HG03469 (cell line): Measurements from ENCODE around the gene CHD9.
"Not testable (repeated sequence)": the region's sequence is repeated elsewhere in the genome, so short reads cannot be mapped to it uniquely, and the experiment has no call there.

Experiments
- ATAC-seq: cut with Tn5 transposase; IDR thresholded peaks from one replicate; pipeline ENCODE4 v1.9.1; 2021; ENCODE audit warnings: mild to moderate bottlenecking, moderate library complexity, moderate number of reproducible peaks; ENCODE audit not compliant: unreplicated experiment

Gene CHD9

GRCh38 chr16:53048139-53048915, 6.5 kb upstream of the CHD9 start:
- no peak for ATAC-seq

DNA sequence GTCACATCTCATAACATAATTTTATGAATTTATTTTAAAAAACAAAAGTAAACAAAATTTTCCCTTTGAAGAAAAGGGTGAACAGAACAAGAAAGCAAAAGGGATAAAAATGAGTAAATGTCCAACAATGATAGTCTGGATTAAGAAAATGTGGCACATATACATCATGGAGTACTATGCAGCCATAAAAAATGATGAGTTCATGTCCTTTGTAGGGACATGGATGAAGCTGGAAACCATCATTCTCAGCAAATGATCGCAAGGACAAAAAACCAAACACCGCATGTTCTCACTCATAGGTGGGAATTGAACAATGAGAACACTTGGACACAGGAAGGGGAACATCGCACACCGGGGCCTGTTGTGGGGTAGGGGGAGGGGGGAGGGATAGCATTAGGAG, 3.5 kb upstream of the CHD9 start:
- not testable (repeated sequence) for ATAC-seq

DNA sequence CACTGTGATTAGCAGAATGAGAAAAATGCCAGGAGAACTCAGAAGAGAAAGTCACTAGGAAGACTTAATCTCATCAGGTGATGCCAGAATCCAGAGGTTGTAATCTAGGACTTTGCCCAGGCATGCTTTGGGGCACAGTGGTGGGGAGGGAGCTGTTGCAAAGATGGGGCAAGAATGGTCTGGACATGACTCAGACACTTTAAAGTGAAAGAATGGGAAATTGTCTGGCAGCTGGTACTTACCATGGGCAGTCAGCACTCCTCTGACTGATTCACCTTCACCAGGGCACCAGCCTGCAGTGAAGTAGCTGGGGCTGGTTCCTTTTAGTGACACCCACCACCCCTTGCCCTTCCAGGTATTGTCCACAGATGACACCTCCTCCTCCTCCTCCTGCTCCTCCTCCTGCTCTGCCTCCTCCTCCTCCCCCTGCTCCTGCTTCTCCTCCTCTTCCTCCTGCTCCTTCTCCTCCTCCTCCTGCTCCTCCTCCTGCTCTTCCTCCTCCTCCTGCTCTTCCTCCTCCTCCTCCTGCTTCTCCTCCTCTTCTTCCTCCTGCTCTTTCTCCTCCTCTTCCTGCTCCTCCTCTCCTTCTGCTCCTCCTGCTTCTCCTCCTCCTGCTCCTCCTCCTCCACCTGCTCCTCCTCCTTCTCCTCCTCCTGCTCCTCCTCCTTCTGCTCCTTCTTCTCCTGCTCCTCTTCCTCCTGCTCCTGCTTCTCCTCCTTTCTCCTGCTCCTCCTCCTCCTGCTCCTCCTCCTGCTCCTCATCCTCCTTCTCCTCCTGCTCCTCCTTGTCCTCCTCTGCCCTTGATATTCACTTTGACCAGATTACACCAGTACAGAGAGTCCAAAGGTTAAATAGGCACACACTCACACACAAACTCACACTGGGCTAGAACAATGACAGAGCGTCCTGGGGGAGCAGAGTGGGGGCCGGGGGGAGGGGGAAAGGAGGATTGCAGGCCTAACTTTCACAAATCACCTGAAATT, 2.0 kb upstream of the CHD9 start, which contains the start of gene CHD9NB:
CHD9NB (minus strand) TSS at position 379 of the 983 bp plus-strand sequence. CDS start 8,739 bp downstream, outside the sequence.
- no peak for ATAC-seq

- ATAC-seq: peak; percentile 22
These were observed 673 bp upstream of the CHD9 start for GRCh38 chr16:53053967-53054669.

GRCh38 chr16:53055541-53056391, 975 bp downstream of the CHD9 start:
- ATAC-seq: no peak

GRCh38 chr16:53056392-53056881, 1.6 kb downstream of the CHD9 start:
- ATAC-seq: no peak

GRCh38 chr16:53057658-53058057, 2.9 kb downstream of the CHD9 start:
- ATAC-seq: no peak

DNA sequence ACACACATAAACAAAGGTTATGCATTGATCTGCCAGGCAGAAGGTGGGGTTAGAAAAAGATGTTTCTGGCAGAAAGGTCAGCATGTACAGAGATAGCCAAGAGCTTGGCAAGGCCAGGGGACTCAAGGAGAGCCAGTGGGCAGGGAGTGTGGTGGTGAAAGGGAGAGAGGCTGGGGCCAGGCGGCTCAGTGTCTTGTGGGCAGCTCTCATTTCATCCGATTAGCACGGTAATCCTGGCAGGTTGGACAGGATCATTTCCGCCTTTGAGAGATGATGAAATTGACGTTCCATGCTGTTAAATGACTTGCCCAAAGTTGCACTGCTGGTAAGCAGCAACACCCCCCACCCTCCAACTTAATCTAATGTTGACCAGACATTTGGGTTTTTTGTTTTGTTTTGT, 3.6 kb downstream of the CHD9 start:
- no peak for ATAC-seq

DNA sequence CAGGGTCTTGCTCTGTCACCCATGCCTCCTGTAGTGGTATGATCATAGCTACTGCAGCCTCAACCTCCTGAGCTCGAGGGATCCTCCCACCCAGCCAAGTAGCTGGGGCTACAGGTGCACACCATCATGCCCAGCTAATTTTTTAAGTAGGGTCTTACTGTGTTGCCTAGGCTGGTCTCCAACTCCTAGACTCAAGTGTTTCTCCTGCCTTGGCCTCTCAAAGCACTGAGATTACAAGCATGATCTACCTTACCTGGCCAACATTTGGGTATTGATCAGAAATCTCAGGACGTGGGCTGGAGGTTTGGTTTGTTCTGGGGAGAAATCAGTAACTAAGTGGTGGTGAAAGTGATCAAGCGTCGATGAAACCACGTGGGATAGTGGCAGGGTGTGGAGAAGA, 4.1 kb downstream of the CHD9 start:
- ATAC-seq: no peak

- ATAC-seq: no peak
These were observed 4.9 kb downstream of the CHD9 start for GRCh38 chr16:53059672-53060071.

DNA sequence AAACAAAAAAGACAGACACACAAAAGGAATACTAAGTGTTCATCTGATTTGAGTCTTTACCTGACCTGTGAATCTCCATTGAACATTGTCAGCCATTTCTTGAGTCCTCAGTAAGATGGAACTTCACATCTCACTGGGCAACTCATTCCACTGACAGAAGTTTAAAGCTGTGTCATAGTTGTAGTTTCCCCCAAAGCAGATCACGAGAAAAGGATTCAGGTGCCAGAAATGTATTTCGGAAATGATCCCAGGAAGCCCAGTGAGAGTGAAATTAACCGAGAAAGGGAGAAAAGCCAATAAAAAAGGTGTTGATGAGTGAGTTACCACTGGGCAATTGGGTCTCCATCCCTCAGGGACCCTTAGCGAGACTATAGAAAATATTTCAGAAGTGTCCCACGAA, 6.5 kb downstream of the CHD9 start:
- peak; percentile 14 for ATAC-seq

- peak; percentile 81 for ATAC-seq
These were observed 6.9 kb downstream of the CHD9 start for GRCh38 chr16:53061701-53062159.

DNA sequence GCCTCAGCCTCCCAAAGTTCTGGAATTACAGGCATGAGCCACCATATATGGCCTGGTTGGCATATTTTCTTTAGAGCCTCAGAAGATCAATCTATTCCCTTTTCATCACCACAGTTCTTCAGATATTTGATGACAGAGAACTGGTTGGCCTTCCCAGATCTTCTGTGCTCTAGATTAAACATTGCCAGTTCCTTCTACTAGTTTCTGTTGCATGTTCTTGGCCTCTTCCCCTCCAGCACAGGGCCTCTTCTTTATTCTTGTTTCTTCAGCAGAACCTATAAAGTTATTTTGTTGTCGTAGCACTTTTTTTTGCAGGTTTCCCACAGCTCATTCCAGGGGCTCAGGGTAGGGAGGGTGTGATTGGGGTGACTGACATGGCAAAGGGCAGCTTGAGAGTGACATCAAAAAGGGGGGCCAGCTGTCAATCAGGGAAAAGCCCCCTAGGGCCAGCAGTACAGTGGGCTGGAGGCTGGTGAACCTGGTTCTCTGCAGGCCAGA, 9.3 kb downstream of the CHD9 start:
- ATAC-seq: no peak

DNA sequence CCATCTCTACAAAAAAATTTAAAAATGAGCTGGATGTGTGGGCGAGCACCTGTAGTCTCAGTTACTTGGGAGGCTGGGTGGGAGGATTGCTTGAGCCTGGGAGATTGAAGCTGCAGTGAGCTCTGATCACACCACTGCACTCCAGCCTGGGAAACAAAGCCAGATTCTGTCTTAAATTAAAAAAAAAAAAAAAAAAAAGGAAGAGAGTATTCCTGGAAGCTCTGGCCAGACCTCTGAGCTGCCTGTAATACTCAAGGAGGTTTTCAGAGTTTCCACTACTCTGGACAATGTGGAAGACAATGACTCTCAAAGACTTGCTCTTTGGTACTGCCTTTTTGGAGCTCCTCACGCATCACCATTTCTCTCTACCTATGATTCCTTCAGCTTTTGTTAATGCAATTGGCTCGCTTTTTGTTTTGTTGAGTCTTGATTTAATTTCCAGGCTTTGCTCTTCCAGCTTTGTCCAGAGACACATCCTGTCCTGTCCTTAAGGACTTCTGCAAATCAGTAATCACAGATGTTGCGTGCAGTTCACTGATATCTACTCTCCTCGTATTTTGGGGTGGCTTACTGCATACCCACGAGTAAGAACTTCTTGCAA, 10.8 kb downstream of the CHD9 start:
- no peak for ATAC-seq

GRCh38 chr16:53067675-53068074, 12.9 kb downstream of the CHD9 start:
- ATAC-seq: no peak

DNA sequence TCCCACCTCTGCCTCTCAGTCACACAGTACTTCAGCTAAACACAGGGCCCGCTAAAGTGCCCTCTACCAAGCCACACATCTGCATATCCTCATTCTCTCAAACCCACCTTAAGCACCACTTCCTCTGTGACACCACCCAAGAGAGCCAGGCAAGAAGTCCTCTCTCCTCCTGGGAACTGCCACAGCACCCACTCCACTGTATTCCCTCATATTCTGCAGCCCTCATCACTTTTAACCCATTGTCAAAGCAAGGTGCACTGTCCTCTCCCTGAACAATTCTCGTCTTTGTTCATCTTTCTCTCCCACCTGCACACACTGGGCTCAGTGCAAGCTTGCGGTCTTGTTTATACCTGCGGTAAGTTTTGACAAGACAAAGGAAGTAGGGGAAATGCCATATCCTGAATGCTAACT, 13.6 kb downstream of the CHD9 start:
- ATAC-seq: peak; percentile 34

DNA sequence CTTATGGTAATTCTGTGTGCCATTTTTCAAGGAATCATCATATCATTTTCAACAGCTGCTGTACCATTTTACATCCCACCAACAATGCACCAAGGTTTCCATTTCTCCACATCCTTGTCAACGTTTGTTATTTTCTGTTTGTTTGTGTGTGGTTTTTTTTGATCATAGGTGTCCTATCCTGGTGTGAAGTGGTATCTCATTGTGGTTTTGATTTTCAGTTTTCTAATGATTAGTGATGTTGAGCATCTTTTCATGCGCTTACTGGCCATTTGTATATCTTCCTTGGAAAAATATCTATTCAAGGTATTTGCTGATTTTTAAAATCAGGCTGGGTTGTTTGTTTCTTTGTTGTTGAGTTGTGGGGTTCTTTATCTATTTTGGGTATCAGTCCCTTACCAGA, 15.0 kb downstream of the CHD9 start:
- ATAC-seq: no peak

- no peak for ATAC-seq
These were observed 17.0 kb downstream of the CHD9 start for GRCh38 chr16:53071748-53072301.

GRCh38 chr16:53073022-53073421, 18.2 kb downstream of the CHD9 start:
- ATAC-seq: no peak
